Activated T-cell treated with anti-CD3 and anti-CD28 coated beads for 48 hours (primary cell): Measurements from ENCODE around the gene GYPB.
"Not testable (repeated sequence)": the region's sequence is repeated elsewhere in the genome, so short reads cannot be mapped to it uniquely, and the experiment has no call there.

Source experiments
- DNase-seq: peaks from one replicate; pipeline ENCODE4 v3.0.0-alpha.2; 2020; ENCODE audit warnings: low read depth

GYPB gene

DNA sequence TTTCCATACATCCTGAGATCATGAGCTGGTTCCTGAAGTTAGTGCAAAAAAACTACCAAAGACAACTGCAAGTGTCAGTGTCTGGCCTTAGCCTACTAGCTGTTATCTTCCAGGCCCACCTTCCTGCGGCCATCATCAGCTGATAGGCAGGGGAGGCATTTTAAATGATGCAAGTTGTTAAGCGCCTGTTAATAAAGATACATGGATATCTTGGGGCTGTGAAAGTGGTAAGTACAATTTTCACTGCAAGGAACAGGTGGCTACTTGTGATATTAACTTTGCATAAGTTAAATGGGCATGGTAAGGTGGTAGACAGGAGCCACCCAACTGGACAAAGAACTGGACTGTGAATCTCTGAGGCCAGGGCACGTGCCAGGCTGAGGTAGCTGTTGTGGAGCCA lies at the start of gene GYPB:
GYPB (minus strand) TSS at position 104 of the 400 bp plus-strand sequence; CDS start at position 11, 93 bp downstream.
- not testable (repeated sequence) for DNase-seq

DNA sequence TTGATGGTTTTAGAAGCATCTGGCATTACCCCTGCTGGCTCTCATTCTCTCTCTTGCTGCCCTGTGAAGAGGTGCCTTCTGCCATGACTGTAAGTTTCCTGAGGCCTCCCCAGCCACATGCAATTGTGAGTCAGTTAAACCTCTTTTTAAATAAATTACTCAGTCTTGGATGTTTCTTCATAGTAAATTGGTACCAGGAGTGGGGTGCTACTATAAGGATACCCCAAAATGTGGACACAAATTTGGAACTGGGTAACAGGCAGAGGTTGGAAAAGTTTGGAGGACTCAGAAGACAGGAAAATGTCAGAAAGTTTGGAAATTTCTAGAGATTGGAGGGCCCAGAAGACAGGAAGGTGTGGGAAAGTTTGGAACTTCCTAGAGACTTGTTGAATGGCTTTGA lies 42.4 kb upstream of the GYPB start:
- not testable (repeated sequence) for DNase-seq

DNA sequence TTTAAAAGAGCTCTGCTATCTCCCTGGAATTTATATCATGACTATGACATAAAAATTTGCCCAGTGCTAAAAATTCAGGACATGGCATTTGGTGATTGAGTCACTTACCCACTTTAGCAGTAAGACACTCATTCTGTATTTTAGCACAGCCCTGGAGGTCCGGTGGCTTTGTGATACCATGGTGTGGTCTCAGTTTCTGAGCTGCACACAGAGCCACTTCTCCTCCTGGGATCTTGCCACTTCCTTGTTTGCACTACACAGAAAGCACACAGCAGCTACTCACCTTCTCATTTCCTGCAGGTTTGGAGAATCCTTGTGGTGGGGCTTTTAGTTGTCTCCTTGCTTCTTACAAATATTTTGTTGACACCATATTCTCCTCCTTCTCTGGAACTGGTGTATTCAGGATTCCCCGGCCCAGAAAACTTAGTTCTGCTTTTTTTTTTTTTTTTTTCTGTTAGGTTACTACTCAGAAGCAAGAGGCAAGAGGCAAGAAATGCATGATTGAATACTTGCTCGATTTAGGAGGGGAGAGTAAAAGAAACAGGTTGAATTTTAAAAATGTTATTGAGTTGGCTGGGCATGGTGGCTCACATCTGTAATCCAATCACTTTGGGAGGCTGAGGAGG lies 41.2 kb upstream of the GYPB start:
- not testable (repeated sequence) for DNase-seq

DNA sequence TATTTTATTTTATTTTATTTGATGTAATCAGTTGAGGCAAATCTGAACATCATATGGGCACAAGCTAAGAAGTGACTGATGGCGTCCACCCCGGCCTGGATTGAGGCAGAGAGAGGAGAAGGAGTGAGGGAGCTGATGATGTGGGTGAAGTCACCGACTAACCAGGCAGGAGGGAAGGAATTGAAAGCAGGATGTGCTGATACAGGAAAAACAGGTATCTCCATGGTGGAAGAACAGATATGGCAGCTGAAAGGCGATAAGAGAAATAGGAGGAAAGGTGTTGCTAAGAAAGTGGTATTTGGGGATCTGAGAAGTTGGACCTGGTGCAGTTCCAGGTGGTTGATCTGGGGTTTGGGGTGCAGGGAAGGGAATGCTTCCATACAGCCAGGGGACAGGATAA lies 37.6 kb upstream of the GYPB start:
- DNase-seq: no peak

DNA sequence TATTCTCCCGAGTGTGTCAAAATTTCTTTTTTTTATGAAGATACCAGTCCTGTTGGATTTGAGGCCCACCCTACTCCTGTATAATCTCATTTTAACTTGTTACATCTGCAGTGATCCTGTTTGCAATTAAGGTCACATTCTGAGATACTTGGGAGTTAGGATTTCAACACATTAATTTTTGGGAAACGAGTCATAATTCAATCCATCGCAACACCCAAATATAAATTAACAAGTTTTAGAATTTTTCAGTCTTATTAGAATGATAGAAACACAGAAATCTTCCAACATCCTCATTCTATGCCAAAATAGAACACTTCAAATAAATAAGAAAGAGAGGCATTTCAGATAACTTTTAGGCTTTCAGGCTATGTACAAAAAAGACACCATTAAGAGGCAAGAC lies 36.2 kb upstream of the GYPB start:
- not testable (repeated sequence) for DNase-seq

DNA sequence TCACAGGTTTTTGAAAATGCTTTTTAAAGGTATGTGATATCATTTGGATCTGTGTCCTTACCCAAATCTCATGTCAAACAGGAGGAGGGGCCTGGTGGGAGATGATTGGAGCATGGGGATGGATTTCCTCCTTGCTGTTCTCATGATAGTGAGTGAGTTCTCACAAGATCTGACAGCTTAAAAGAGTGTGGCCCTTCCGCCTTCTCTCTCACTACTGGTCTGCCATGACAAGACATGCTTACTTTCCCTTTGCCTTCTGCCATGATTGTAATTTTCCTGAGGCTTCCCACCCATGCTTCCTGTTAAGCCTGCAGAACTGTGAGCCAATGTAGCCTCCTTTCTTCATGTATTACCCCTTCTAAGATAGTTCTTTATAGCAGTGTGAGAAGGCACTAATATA lies 32.3 kb upstream of the GYPB start:
- DNase-seq: not testable (repeated sequence)

DNA sequence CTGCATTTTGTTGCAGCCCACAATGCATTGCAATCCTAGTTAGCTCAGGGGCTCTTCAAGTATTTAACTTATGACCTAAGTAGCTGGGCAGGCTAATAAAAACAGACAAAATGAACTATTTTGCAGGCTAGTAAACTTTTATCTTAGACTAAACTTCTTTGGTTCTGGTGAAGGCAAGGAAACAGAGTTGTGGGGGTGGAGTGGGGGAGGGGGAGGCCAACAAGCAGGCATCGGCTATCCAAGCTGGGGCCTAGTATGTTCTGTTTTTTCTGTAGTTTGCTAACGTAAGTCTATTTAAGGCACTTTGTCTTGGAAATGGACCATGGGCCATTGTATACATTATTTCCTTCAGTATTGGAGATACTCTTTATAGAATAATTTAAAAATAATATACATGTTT lies 31.5 kb upstream of the GYPB start:
- DNase-seq: not testable (repeated sequence)

DNA sequence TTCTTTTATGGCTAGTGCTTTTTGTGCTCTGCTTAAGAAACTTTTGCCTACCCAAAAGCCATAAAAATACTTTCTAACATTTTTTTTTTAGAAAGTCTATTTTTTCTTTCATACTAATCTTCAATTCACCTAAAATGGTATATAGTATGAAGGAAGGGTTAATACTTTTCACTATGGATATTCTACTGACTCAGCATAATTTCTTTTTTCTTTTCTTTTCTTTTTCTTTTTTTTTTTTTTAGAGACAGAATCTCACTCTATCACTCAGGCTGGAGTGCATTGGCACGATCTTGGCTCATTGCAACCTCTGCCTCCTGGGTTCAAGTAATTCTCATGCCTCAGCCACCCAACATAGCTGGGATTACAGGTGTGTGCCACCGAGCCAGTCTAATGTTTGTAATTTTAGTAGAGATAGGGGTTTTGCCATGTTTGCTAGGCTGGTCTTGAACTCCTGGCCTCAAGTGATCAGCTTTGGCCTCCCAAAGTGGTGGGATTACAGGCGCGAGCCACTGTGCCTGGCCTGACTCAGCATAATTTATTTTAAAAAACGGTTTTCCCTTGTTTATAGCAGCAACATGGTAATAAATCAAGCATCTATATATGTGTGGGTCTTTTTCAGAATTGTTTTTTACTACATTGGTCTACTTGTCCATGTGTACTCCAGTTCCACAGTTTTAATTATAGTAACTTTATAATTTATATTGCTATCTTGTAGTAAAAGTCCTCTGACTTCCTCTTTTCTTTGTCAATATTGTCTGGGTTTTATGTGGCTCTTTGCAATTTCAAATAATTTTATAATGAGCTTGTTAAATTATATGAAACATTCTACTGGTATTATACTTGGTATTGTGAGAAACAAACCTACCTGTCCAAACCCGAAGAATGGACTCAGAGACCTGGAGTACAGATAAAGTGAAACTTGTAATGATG lies 30.6 kb upstream of the GYPB start:
- not testable (repeated sequence) for DNase-seq

DNA sequence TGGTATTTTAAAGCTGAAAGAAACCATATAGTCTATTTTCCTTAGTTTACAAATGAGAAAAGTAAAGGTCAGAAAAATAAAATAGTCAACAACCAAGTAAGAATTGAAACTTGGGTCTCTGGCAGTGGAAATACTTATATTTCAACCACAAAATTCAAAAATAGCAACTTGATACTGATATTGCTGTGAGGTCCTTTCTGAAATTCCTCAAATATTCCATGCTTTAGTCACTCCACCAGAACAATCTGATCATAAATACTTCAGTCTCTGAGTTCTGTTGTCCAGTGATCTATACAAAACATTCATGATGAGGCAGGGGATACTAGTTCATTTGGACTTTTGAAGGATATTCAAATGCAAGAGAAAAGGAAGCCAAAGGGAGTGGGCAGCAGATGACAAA lies 25.8 kb upstream of the GYPB start:
- DNase-seq: not testable (repeated sequence)

DNA sequence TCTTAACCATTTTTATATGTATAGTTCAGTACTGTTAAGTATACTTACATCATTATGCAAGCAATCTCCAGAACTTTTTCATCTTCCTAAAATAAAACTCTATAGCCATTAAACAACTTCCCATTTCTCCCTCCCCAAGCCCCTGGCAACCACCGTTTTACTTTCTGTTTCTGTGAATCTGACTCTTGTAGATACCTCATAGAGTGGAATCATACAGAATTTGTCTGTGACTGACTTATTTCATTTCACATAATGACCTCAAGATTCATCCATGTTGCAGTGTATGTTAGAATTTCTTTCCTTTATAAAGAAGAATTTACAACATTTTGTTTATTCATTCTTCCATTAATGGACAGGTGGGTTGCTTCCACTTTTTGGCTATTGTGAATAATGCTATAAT lies 13.4 kb upstream of the GYPB start:
- DNase-seq: not testable (repeated sequence)

DNA sequence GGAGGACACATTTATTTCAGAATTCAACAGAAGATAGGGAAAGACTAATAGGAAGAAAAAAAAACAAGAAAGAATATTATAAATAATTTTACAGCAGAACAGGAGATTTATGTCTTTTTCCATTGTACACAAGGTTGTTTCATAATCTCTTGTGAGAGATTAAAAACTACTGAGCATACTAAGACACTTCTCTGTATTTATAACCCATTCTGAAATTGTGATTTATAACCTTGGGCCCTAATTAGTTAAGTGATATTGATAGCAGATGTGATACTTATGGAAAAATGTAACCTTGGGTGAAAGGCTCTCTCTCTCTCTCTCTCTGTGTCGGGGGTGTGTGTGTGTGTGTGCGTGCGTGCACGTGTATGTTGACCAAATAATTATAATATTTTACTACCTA lies 12.7 kb upstream of the GYPB start:
- DNase-seq: not testable (repeated sequence)

DNA sequence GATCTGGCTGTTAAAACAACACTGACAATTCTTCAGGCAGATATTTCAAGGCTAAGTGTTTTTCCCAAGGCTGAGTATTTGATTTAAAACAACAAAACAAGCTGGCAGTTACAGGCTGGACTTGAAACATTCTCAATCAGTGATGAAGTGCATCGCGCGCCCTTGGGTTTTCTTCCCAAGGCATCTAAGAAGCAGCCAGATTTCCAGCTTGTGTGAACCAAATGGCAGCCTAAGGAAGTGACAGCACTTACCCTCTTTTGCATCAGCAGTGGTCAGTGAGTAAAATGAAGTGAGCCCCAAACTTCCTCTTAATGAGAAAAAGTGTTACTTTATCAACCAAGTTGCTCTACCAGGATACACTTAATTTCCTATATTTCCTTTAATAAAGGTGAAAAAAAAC lies 12.2 kb upstream of the GYPB start:
- not testable (repeated sequence) for DNase-seq

DNA sequence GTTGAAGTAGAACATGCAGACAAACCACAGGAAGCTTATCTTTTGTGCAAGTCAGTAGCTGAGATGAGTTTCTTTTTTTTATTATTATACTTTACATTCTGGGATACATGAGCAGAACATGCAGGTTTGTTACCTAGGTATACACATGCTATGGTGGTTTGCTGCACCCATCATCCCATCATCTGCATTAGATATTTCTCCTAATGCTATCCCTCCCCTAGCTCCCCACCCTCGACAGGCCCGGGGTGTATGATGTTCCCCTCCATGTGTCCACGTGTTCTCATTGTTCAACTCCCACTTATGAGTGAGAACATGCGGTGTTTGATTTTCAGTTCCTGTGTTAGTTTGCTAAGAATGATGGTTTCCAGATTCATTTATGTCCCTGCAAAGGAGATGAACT lies 11.5 kb upstream of the GYPB start:
- DNase-seq: not testable (repeated sequence)

DNA sequence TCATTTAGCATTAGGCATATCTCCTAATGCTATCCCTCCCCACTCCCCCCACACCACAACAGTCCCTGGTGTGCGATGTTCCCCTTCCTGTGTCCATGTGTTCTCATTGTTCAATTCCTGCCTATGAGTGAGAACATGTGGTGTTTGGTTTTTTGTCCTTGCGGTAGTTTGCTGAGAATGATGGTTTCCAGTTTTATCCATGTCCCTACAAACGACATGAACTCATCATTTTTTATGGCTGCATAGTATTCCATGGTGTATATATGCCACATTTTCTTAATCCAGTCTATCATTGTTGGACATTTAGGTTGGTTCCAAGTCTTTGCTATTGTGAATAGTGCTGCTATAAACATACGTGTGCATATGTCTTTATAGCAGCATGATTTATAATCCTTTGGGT lies 7.5 kb upstream of the GYPB start:
- not testable (repeated sequence) for DNase-seq

DNA sequence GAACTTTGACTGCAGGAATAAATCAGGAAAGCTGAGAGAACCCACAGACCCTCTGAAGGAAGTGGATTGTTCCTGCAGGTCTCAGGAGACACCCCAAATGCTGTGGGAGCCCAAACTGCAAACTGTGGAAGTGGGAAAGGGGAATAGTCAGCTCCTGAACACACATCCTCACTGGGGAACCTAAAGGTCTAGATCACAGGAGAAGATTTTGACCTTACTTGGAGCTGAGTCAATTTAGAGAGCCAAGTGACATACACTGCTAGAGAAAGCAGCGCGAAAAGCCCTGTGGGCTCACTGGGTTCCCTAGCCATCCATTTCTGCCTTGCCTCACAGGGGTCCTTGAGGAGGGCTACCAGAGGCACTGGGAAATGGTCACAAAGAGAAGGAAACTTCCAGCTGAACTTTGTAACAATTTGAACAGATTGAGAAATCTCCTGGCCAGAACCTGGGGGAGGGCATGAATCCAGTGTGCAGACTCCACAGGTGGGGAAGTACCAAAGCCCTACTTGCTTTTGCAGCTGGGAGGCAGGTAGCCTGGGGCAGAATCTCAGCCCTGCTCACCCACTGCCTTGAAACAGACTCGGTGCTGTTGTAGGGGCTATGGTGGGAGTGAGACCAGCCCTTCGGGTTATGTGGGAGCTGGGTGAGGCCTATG lies 5.3 kb upstream of the GYPB start:
- DNase-seq: not testable (repeated sequence)

DNA sequence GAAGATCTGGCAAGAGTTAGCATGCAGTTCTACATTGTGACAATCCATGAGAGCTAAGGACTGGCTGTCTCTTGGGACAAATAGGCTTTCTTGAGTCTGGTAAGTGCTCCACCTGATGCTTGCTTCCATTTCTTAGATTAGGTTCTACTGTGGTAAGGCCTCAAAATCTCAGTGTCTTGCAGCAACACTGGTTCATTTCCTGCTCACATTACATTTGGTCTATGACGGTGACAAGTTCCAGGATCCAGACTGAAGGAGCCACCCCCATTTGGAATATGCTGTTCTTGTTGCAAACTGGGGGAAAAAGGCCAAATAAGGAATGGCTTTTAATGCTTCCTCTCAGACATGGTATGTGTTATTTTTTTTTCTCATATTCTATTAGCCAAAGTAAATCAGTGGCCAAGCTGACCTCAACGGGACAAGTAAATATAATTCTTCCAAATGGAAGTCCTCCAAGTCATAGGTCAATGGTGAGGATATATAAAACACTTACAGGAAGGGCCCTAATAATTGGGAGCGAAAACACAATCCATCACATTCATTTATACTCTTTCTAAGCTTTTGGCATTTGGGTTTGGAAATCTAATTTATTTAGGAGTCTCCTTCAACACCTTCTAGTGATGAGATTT lies 3.7 kb upstream of the GYPB start:
- not testable (repeated sequence) for DNase-seq

DNA sequence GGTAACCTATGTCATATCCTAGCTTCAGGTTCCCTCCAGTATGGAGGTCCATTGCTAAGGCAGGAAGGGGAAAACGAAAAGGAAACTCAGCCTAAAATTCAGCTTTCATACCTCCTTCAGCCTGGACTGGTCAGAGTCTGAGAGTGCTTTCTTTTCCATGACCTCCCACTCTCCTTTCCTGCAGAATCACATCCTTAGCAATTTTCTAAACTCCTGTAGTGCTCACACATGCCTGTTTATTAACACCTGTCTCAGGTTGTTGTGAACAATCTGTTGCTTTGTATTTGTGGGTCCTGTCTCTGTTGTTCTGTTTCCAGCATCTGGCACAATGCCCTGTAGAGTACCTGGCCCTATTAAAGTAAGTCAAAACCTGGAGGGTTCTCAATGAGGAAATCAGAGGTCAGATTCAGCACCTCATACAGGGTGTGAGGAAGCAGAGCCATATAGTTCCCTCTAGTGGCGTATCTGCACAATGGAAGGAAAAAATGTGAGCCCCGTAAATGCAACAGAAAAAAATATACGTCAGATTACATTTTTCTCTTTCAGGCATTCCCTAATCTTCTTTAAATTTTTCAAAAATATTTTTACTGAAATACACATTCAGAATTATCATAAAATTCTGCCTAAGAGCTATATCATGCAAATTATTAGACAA lies 2.3 kb upstream of the GYPB start:
- not testable (repeated sequence) for DNase-seq

DNA sequence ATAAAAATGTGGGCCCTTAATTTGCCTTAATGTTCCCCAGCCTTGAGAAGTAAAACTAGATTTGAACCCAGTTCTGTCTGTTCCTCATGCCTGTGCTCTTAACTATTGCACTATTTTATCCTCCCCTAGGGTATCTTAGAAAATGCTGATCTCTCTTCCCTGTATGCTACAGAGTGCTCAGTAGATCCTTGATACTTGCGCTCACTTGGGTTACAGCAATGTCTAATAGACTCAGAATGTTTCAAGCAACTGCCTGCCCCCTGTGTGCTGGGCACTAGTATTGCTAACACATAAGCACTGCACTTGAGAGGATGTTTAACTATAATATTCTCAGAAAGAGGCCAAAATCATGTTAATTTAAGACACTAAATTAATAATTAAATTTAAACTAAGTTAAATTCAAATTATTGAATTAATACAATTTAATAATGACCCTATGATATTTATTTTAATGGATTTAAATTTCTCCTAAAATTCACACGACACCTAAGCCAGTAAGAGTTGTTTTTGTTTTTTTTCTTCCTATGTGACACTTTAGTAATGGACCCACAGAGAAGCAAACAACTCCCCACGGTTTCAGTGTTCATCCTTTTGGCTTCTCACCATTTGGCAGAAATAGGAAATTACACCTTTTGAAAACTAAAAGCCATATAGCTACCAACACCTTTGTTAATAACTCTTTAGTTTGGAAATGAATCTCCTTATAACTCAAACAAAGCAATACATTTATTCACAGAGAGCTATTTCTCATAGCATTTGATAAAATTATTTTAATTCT lies 768 bp downstream of the GYPB start:
- DNase-seq: not testable (repeated sequence)

DNA sequence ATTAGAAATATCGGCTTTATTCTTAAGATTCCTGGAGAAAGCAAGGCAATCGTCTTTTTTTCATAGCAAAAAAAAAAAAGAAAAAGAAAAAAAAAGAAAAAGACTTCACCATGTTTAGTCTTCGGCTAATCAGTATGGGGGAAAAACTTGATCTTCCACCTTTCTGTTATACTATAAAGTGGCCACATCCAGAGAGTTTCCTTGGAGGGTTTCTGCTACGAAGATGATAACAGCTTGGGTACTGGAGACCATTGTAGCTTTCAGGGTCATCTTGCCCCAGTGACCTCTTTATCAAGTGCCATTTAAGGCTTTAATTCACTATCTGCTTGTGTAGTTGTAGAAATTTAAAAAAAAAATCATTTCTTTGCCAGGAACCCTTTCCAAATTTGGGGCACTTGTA lies 1.9 kb downstream of the GYPB start:
- DNase-seq: not testable (repeated sequence)

DNA sequence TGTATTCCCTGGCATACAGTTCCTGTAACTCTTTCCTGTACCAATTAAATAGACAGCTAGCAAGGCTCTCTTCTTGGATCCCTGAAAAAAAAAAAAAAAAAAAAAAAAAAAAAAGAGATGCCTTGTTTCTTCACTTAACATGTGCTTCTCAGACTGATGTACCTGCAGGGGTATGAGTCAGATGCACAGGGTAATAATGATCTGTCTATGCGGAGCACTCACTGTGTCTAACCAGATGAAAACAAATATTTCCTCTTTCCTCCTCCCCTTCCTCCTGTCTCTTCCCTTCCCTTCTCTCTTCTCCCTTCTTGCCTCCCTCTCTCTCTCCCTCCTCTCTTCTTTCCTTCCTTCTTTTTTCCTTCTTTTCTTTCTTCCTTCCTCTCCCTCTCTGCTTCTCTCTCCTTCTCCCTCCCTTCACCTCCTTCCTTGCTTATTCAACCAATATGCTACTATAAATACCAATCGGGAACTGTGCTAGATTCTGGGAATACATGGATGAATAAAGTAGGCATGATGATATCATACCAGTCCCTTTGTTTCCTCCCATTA lies 3.0 kb downstream of the GYPB start:
- not testable (repeated sequence) for DNase-seq

DNA sequence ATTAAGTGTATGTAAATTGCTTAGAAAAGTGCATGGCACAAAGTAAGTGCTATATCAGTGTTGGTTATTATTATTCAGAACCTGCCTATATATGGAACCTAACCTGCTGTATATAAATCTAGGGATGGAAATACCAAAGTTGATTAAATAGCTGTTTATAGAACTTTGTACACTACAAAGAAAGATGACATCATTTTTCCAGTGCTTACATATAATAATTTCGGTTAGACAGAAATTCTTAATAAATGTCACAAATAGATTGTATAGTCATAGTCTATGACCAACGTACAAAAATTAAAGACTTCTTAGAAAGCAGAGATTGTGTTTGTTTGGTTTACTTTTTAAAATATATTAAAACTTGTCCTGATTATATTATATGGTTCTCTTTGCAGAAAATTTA lies 4.4 kb downstream of the GYPB start:
- no peak for DNase-seq
